Ovary (tissue), 3 donors: Measurements from ENCODE around the gene CHN2.

Experiments used
- CTCF ChIP-seq, 3 donors: fragments of 450-650 bp in 2 of 3; fragments of 200-600 bp in 1 of 3; IDR thresholded peaks; one replicate each; pipeline versions ENCODE4 v1.5.1 to v1.8.0; 2016 to 2022; ENCODE audit warnings: antibody characterized with exemption in 3 of 3, mild to moderate bottlenecking in 1 of 3
- EP300 ChIP-seq: sonication (generic); formaldehyde crosslinking; IDR thresholded peaks from one replicate; pipeline ENCODE4 v1.6.1; 2017; ENCODE audit warnings: antibody characterized with exemption
- POLR2A ChIP-seq: fragments of 450-650 bp; IDR thresholded peaks from one replicate; pipeline ENCODE4 v1.6.1; 2017; ENCODE audit warnings: antibody characterized with exemption, mild to moderate bottlenecking, moderate library complexity
- donor health status: DM: no; HTN: no; CAD: no.

GRCh38 chr7:29173458-29173857, 21.1 kb upstream of the CHN2 start:
- TF ChIP-seq POLR2A (no peak), CTCF (IDR thresholded peaks at IDR 0.05) (no peak), EP300 (no peak)
